Measurements from ENCODE around the gene PMIS2.

GRCh38 chr19:35628264-35628564, 42.2 kb downstream of the PMIS2 start:
- TF ChIP-seq POLR2A (IDR thresholded peaks at IDR 0.05): no peak
- no peak for TF ChIP-seq CTCF (IDR thresholded peaks at IDR 0.05)
- TF ChIP-seq EP300 (IDR thresholded peaks at IDR 0.05): no peak
- no peak for TF ChIP-seq POLR2AphosphoS5 (IDR thresholded peaks at IDR 0.05)
